HG02759 (cell line): ENCODE measurements around the gene PPP2R2C.

ENCODE experiments used
- ATAC-seq: cut with Tn5 transposase; IDR thresholded peaks from one replicate; pipeline ENCODE4 v1.9.1; 2021; ENCODE audit warnings: mild to moderate bottlenecking, moderate library complexity; ENCODE audit not compliant: unreplicated experiment

Gene PPP2R2C

DNA sequence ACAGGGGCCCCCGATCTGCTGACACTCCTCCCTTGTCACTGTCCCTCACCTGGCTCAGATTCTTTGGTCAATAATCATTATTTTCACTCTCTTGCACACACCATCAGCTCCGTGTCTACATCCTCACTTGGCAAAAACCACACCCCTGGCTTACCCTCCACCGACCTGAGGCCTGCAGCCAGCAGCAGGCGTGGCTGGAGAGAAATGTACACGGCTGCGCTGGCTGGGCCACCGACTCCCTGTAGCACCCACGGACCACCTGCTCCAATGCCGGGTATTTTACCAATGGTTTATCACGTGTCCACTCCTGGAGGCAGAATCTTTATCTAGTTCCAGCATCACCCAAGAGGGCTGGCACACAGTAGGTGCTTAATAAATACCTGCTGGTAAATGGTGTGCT is 104.3 kb downstream of the PPP2R2C start:
- ATAC-seq = no peak

DNA sequence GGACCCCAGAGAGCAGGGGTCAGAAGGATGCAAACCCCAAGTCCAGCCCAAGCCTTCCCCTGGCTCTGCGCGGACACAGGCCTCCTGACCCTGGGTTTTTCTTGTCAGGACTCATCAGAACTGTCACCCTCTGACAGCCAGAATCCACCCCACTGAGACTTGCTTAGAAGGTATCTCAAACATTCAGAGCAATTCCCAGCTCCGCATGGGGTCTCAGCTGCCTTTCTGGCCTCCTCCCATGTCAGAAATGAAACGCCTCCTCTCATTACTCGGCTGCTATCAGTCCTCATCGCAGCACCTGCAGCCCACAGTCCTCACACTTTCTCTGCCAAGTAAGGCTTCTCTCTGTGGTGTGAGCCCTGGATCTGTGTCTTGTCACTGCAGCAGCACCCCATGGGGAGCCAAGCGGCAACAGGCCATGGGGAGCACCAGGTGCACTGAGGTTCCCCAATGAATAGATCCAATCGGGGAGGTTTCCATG is 105.0 kb downstream of the PPP2R2C start:
- ATAC-seq = no peak

DNA sequence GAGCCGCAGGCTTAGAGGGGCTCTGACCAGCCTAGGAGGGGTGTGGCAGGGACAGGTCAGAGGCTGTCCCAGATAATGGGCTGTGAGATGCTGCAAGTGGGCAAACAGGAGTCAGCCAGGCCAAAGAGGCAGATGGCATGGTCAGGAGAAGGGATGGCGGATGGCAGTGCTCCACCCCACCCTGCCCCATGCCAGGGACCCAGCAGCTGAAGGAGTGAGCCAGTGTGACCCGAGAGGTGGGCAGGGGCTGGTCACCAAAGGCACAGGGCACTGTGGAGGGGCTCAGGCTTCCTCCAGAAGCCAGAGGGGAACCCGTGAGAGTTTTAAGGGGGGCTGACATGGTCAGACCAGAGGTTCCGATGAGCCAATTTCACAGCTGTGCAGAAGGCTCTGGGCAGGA is 105.8 kb downstream of the PPP2R2C start:
- ATAC-seq = no peak

DNA sequence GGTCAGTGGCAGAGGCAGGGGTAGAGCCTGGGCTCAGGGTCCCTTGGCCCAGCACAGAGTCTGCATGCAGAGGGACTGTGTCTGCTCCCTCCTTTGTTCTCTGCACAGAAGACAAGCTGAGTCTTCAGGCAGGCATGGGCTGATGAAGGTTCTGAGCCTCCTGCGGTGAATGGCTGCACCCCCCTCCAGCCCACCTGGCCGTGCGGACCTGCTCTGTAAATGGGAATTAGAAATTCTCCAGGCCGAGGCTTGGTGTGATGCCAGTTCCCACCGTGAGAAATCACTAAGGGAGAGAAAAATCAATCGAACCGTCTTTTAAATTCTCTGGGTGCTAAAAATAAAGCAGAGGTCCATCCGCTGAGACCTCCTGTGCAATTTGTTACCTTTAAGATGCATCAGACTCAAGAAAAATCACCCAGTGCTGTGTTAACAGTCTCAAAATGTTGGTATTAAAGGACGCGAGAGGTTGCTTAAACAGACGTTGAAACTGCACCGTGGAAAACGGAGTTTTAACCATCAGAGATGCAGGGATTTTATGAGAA is 106.8 kb downstream of the PPP2R2C start:
- ATAC-seq = no peak

DNA sequence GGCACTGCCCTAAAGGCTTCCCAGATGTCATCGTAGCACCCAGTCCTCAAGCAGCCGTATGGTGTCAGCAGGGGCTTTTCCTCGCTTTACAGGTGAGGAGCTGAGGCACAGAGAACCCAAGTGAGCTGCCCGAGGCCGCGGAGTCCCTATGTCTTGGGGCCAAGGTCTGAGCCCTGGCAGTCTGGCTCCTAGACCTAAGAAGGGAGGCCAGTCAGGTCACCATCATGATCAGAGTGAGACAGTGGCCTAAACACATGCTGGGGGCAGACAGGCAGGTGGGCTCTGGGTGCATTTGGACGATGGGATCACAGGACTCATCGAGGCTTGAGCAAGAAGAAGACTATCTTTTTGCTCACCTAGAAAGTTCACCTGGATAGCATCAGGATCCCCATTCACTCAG is 107.8 kb downstream of the PPP2R2C start:
- ATAC-seq = no peak

DNA sequence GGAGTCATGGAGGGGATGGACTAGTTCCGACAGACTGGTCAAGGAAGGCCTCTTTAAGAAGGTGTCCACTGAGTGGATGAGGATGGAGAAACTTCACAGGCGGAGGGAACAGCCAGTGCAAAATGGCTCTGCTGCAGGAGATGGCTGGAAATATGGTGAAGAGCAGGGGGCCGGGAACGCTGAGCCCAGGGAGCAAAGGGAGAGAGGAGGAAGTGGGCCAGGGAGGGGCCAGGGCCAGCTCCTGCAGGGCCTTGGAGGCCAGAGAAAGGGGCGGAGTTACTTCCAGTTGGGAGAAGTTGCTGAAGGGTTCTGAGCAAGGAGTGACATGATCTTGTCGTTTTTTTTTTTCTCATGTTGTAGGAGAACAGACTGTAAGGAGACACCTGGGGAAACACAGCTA is 108.3 kb downstream of the PPP2R2C start:
- no peak for ATAC-seq

DNA sequence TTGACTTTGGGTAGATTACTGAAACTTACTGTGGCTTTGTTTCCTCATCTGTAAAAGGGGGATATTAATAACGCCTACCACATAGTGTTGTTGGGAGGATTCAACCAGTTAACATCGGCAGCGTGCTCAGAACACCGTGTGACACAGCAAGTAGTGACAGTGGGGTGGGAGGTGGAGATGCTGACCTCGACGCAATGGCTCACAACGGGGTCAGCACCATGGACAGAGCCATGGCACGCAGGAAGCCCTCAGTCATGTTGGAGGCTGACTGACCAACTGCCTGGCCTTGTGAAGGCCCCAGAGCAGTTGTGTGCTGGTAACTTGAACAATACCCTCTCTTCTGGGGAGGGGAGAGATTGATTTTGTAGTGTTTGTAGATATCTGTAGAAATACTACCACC is 109.5 kb downstream of the PPP2R2C start:
- ATAC-seq = no peak

DNA sequence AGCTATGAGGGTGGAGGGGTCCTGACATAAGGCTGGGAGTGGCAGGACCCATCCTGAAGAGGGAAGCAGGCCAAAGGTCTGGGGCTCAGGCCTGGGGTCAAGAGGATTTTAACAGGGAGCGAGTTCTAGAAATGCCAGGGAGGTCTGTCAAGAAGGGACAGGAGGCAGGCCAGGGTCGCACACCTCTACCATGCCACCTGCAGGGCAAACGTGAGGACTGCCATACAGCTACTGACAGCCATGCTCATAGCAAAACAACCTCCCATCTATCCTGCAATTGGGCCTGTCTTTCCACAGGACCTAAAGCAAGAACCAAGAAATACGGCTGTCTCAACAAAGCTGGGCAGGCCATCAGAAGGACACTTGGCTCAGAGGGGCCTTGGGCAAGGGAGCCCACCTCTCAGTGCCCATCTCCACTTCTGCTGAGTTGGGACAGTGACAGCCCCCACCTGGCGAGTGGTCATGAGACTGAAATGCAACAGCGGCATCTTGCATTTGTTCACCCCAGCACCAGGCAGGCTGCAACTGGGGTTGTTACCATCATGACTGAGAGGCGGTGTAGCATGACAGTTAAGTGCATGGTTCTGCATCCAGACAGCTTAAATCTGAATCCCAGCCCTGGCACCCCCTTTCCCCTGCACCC is 110.0 kb downstream of the PPP2R2C start:
- no peak for ATAC-seq

DNA sequence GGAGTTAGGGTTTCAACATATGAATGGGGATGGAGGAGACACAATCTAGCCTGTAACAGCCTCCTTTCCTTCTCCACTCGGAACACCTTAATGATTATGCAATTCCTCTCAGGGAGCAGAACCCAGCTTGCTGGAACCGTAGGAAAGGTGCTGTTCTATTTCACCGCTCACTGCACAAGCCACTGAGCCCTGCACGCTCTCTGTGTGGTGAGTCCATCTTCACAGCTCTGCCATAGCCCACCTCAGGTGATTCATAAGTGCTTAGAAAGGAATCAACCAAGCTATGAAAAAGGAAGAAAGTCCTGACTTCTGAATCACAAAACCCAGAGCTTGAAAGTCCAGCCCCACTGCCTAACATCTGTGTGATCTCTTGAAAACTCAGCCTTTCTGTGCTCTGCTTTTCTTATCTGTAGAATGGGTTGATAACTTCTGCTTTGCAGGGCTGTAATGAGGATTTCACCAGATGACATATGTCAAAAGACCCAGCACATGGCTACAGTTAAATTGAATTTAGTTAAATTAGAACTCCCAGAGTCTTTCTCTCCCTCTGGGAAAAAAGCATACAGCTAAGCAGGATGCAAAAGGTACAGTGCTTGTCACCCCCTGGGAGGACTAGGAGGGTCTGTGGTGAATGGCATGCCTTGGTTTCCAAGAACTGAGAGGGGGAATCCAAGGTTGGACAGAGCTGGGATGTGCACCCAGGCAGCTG is 111.2 kb downstream of the PPP2R2C start:
- no peak for ATAC-seq

DNA sequence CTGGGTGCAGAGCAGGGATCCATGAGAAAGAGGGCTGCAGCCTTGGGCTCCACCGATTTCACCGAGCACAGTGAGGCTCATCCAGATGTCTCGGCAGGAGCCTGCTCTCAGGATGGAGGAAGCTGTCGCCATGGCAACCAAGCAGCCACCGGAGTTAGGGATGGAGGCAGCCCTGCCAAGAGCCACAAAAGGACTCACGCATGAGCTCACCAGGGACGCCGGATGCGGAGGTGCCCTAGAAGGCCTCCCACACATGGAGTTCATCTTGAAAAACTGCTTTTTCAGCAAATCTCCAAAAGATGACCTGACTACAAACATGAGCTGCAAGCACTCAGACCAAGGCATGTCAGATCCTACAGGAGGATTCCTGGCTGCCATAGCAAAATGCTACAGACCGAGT is 112.0 kb downstream of the PPP2R2C start:
- no peak for ATAC-seq

DNA sequence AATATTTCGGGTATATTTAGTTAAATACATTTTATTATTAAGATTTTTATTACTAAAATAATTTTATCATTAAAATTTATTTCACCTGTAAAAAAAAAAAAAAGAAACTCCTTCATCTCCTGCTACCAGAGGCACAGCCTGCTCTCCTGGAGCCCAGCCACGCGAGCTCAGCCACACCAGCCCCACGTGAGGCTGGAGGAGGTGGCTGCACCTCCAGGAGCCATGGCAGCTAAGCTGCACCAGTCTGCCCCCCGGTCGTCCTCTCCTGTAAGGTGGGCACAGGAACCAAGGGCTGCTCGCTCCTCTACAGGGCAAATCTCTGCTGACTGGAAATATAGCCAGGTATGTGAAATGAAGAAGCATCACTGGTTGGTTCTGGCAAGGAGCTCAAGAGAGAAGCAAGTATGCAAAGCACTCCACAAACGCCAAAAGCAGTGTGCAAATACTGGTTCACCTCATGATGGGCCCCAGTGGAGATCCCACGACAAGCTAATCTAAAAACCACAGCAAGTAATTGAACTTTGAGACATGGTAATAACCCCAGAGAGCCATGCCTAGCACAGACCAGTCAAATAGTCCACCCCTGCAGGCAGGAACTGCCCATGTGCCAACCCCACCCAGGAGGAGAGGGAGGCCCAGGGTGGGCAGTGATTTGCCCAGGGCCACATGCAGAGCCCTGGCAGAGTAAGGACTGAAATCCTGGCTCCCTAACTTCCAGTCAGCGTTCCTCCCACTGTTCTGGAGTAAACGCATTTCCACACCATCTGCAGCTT is 112.7 kb downstream of the PPP2R2C start:
- ATAC-seq = no peak

DNA sequence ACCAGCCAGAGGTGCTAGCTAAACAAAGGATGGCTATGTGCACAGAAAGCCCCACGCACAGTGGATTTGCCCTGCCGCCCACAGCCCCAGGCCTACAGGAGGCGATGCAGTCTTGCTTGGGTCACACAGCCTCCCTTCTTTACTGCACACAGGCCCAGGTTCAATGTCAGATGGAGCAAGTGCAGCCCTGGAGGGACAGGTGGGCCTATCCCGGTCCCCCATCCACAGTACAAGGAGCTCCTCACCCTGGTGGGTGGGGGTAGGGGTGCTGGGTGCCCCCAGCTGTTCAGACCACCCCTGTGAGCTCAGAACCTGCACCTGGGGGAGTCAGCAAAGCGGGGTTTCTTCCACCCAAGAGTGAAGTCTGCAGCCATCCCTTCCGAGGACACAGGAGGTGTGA is 114.9 kb downstream of the PPP2R2C start:
- ATAC-seq = no peak

DNA sequence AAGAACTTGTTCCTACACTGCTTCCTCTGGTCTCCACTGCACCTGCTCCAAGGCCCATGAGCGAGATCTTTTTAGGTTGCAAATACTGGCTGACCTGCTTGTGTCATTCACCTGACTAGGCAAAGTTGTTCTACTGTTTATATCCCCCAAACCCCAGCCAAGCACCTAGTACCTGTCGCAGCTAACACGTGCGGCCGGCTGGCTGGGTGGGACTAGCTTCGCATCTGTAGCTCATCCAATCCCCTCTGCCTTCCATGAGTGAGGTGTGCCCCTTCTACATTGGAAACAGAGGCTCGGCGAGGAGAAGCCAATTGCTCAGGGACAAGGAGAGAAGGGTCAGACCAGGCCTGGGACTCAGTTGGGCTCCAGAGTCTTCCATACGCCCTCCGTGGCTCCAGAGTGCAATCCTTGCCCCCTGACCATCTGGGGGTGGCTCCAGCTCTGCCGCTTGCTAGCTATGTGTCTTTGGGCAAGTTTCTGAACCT is 116.3 kb downstream of the PPP2R2C start:
- no peak for ATAC-seq

DNA sequence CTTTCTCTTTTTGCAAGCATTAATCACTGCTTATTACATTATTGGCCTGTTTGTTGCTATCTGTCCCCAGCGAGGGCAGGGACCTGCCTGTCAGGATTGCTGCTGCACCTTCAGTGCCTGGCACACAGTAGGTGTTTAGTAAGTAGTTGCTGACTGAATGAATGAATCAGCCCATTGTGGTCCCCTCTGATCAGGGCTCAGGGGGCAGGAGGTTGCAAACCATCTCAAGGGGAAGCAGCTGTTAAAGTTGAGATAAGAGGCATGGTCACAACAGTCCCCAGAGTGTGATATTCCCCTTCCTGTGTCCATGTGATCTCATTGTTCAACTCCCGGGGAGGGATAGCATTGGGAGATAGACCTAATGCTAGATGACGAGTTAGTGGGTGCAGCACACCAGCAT is 117.4 kb downstream of the PPP2R2C start:
- ATAC-seq = no peak

DNA sequence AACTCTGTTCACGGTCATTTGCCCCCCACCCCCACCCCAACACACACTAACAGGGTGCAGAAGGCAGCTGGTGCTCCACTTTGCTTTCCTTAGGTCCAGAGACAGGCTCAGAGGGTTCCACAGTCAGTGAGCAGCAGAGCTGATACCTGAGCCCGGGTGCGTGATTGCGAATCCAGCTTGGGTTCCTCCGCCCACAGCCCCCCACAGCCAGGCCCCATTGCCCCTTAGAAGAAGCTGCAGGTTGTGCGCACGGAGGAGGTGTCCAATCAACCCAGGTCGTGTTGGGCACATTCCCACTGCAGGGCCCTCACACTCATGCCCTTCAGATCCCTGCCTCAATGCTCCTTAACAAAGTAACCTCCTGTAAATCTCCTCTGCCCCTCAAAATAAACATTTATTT is 117.8 kb downstream of the PPP2R2C start:
- no peak for ATAC-seq

DNA sequence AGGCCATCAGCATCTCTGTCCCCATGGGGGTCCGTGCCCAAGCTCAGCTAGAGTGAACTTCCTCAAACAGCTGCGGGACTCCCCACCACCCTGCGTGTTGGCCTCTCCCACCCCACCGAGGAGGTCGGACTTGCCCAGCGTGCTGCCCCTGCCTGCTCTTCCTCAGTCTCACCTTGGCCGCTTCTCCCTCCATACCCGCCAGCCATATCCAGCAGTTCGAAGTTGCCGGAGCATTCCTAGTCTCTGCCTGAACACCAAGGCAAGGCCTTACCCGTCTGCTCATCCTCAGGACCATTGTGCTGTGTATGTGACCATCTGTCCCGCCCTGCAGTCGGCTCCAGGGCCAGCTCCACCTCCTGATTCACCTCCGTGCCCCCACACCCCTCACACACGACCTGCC is 118.3 kb downstream of the PPP2R2C start:
- no peak for ATAC-seq

DNA sequence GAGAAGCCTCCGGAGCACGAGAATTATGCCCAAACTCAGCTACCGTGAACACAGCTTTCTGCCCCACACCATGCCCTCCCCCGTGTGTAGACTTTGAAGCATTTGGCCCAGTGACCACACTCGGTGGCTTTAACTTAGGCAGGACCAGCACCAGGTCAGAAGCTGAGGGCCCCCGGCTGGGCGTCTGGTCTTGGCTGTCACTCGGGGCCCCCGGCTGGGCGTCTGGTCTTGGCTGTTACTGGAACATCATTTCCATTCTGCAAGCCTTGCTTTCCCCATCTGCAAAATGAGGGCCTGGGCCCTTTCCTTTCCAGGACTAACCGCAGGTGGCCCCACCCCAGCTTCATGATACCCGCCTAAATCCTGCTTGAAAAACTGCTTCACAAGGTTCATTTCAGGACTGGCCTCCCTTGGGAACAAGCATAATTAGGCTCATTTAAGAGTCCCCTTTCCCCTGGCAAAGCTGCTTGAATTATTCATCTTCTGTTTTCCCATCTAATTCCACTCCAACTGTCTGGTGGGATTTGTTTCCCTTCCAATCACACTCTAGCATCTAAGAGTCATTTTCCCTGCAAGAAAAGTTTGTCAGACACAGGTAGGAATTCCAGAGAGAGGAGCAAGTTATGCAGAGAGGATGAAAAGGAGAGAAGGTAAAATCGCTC is 120.3 kb downstream of the PPP2R2C start:
- no peak for ATAC-seq

DNA sequence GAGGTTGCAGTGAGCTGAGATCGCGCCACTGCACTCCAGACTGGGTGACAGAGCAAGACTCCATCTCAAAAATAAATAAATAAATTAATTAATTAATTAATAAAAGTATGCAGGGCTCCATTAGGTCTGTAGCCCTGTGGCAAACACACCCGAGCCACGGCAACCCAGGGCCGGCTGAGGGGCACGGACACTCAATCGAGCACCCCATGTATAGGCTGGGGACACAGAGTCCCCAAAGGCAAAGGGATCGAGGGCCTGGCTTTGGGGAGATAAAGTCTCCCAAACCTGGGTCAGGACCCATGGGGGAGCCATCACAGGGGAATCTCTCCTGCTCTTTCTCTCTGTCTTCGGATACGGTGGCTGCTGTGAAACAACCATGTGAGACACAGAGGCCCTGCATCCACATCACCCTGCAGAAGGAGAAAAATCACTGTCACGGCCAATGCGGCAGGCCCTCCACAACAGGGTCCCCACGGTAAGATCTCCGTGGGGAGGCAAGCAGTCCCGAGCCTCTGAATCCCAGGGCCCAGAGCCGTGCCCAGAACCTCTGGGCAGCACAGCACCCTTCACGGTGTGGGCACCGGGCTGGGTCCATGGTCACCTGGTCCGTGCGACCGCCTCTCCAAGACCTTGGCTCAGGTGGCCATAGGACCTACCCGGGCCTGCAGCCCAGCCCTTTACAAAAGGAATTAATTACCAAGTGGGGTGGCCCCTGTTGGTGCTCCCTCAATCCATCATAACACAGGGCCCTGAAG is 121.0 kb downstream of the PPP2R2C start:
- no peak for ATAC-seq

DNA sequence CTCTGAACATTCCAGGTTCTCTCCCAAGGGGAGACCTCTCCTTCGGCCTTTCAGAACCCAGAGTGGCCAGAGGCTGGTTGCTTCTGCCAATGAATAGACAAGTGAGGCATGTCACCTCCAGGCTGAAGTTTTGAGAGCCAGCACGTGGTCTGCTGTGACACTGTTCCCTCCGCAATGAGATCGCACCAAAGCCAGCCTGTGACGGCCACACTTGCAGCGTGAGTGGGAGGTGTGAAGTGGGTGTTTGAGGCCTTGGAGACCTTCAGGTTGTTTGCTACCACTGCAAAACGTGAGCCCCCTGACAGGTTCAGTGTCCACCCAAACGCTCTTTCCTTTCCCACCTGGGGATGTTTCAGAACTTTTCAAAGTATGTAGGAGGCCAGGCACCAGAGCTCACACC is 121.8 kb downstream of the PPP2R2C start:
- no peak for ATAC-seq

DNA sequence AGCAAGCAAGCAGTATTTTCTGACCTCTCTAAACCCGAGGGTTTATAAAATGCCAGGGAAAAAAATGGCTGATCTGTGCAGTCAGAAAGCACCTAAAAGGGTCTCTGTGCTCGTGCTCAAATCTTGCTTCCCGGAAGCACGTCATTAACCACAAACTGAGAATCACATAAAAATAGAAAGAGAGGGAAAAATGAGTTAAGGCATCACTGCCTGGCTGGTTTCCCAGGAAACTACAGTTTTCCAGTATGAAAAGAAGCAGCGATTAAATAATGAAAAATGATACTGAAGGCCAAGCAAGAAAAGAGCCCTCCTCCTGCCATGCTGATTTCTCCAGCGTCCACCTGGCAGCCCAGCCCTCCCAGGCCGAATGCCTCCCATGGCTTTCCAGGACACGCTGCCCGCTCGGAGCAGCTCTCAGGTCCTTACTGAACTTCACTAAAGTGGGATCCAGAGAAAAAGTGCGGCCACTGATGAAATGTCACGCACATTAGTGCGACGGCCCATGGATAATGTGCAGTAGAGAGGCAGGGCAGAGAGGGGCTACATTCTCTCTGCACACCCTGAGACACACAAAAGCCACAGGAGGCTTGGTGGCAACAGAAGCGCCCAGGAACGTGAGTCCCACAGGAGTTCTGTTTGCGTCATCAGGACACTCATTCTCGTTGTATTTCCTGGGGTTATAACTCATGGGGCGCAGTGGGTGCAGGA is 122.4 kb downstream of the PPP2R2C start:
- ATAC-seq = no peak
